Psoas muscle (tissue), 8 donors: ENCODE results near the gene GJA1. TPM values are rescaled to one million over a fixed set of nuclear protein-coding genes. Genes with fewer than 3 reads are reported as not detected.

ENCODE experiments used
- ATAC-seq, 4 donors: fragments of 200-7000 bp; cut with Tn5 transposase; one replicate each; pipeline ENCODE4 v1.9.1; 2020; ENCODE audit warnings: moderate library complexity in 3 of 4, mild to moderate bottlenecking in 2 of 4
- DNase-seq, 2 donors: peaks; one replicate each; pipeline ENCODE4 v3.0.0-alpha.2; 2020
- H3K27ac ChIP-seq: fragments of 200-600 bp; one replicate; pipeline ENCODE4 v1.8.0; 2022
- H3K27me3 ChIP-seq, 3 donors: fragments of 200-600 bp in 1 of 3; one replicate each; pipeline versions ENCODE4 v1.6.1 to v1.8.0; 2013 to 2022; ENCODE audit warnings: low read length in 2 of 3, mild to moderate bottlenecking in 2 of 3, moderate library complexity in 1 of 3; ENCODE audit not compliant: insufficient read depth in 3 of 3
- H3K36me3 ChIP-seq, 2 donors: fragments of 200-600 bp in 1 of 2; one replicate each; pipeline versions ENCODE4 v1.6.1 to v1.8.0; 2013 to 2022; ENCODE audit warnings: low read depth in 1 of 2, mild to moderate bottlenecking in 1 of 2, moderate library complexity in 1 of 2; ENCODE audit not compliant: insufficient read depth in 1 of 2
- H3K4me1 ChIP-seq: fragments of 200-600 bp; one replicate; pipeline ENCODE4 v1.8.0; 2022
- H3K4me3 ChIP-seq: fragments of 200-600 bp; one replicate; pipeline ENCODE4 v1.8.0; 2022; ENCODE audit warnings: mild to moderate bottlenecking
- H3K9me3 ChIP-seq: fragments of 200-600 bp; one replicate; pipeline ENCODE4 v1.8.0; 2022
- WGBS, 3 donors: extraction: QIAGEN DNeasy Blood & Tissue Kit; methylation state at CpG; one replicate each; pipeline versions ENCODE4 v1.1.6 to v1.1.7; 2013; 5-methylcytosine and 5-hydroxymethylcytosine counted together
- intact Hi-C, 2 donors: fragments of 100-400 bp; cut with DNase I; formaldehyde crosslinking; loops; one replicate each; pipeline versions ENCODE4 v1.11.0 to v1.14.2; 2022
- polyA plus RNA-seq, 3 donors: library from polyadenylated mRNA; stranded (reverse); fragments of 200-250 nt; gene quantifications; one replicate each; pipeline ENCODE4 v1.2.3, GENCODE V29; 2013
- total RNA-seq, 4 donors: library from RNA; stranded (reverse); fragmentation: NEBNext Ultra II Directional in 2 of 4; extraction: Animal tissue kit (Norgen Biotek cat#: 25700) in 2 of 4; gene quantifications; one replicate each; pipeline versions ENCODE4 v1.2.1 to v1.2.4, GENCODE V29; 2021 to 2023
- TF ChIP-seq, protein P1 (sequence below): fragments of 200-600 bp; IDR thresholded peaks from one replicate; pipeline ENCODE4 v1.8.0; 2022; ENCODE audit warnings: antibody characterized with exemption
- donor health status: healthy with polysubstance abuse.
- donor health status: DM: no; HTN: no; CAD: no; lungs with moderate emphysema.
- donor health status: Bipolar disorder and iron deficiency.
- donor health status: healthy.
- donor health status: DM: yes; HTN: yes; CAD: no.
- donor health status: DM: no; HTN: no; CAD: no.
- donor health status: DM: no; HTN: no; CAD: no.
- donor health status: DM: yes; HTN: yes; CAD: no.

GJA1 gene
- total and polyA plus RNA-seq, 7 donors: 5.8 to 20.2 (median 9.8) TPM

DNA sequence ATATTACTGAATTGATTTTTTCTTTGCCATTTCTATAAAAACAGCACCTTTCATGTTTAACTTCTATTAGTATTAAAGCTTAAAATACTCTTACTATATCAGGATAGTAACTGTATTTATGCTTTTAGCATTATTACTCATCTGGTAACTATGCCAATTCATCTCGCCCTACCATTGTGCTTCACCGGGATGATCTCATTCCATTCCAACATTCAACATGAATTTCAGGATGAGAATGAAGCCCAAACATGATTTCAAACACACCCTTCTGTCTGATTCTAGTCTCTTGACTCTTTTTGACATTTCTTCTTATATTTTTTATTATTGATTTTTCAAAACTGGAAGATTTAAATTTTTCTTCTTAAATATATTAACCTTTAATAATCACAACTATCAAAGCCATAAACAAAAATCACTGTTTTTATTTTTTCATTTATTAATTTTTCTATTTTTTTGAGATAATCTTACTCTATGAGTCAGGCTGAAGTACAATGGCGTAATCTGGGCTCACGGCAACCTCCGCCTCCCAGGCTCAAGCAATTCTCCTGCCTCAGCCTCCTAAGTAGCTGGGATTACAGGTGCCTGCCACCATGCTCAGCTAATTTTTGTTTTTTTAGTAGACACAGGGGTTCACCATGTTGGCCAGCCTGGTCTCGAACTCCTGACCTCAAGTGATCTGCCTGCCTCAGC, 46.7 kb downstream of the GJA1 start:
- ATAC-seq (no peak), DNase-seq (no peak)
- H3K4me1 ChIP-seq: no peaks in the 10 kb centered on the region
- no peak overlapping the region for H3K27ac ChIP-seq
- no peak overlapping the region for H3K4me3 ChIP-seq
- TF ChIP-seq, protein P1, sequence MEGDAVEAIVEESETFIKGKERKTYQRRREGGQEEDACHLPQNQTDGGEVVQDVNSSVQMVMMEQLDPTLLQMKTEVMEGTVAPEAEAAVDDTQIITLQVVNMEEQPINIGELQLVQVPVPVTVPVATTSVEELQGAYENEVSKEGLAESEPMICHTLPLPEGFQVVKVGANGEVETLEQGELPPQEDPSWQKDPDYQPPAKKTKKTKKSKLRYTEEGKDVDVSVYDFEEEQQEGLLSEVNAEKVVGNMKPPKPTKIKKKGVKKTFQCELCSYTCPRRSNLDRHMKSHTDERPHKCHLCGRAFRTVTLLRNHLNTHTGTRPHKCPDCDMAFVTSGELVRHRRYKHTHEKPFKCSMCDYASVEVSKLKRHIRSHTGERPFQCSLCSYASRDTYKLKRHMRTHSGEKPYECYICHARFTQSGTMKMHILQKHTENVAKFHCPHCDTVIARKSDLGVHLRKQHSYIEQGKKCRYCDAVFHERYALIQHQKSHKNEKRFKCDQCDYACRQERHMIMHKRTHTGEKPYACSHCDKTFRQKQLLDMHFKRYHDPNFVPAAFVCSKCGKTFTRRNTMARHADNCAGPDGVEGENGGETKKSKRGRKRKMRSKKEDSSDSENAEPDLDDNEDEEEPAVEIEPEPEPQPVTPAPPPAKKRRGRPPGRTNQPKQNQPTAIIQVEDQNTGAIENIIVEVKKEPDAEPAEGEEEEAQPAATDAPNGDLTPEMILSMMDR: no peak
- H3K27me3 ChIP-seq: no peaks in the 10 kb centered on the region
- intact Hi-C loops: no loop called here
- no peaks in the 10 kb centered on the region for H3K36me3 ChIP-seq
- H3K9me3 ChIP-seq: no peaks in the 10 kb centered on the region
- 73 to 78% (median 75%) methylated on average over 6 of the region's 6 CpGs for WGBS, 3 donors

DNA sequence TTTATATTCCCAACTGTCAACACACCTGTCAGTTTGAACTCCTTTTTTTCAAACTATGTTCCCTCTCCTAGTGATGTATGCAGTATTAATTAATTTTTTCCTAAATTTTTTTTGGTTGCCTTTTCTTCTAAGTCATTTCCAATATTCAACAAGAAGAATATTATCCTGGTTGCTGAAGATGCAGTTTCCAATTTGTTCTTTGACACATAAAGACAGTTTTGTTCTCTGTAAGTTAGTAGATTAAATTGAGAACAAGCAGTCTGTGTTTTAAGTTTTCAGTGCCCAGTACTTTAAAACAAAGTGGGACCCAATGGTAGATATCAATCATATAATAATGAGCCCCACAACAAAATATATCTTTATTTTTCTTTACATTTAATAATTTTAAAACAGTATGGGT, 47.3 kb downstream of the GJA1 start:
- TF ChIP-seq, protein P1: no peak
- ATAC-seq (no peak), DNase-seq (no peak)
- Histone ChIP-seq H3K9me3 (no peaks in the 10 kb centered on the region), H3K36me3 (no peaks in the 10 kb centered on the region), H3K27me3 (no peaks in the 10 kb centered on the region), H3K4me1 (no peaks in the 10 kb centered on the region), H3K27ac (no peak overlapping the region), H3K4me3 (no peak overlapping the region)
- intact Hi-C loops: no loop called here

DNA sequence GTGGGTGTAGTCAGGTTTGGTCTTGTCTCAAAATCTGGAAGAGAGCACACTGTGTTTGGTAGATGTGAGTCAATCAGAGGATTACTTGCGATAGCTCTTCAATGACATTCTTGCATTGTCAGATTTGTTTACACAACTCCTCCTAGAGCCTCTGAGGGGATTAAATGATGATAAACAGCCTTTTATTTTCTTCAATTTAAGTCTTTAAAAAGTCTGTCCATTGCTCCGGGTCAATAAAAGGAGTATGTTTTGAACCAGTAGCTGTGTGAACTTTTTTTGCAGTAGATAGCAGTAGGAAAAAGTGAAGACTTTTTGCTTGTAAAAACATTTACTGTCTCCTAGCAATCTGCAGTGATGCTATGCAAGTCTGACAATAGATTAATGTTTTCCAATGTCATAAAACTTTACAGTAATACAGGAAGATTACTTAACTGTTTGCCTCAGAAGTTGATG, 49.9 kb downstream of the GJA1 start:
- TF ChIP-seq, protein P1: no peak
- Histone ChIP-seq H3K27ac (no peak overlapping the region), H3K36me3 (no peaks in the 10 kb centered on the region), H3K4me1 (no peaks in the 10 kb centered on the region), H3K9me3 (no peaks in the 10 kb centered on the region), H3K4me3 (no peak overlapping the region), H3K27me3 (no peaks in the 10 kb centered on the region)
- intact Hi-C loops: no loop called here
- DNase-seq (no peak), ATAC-seq (no peak)
- WGBS, 3 donors: 44 to 47% (median 46%) methylated on average over 2 of the region's 2 CpGs

DNA sequence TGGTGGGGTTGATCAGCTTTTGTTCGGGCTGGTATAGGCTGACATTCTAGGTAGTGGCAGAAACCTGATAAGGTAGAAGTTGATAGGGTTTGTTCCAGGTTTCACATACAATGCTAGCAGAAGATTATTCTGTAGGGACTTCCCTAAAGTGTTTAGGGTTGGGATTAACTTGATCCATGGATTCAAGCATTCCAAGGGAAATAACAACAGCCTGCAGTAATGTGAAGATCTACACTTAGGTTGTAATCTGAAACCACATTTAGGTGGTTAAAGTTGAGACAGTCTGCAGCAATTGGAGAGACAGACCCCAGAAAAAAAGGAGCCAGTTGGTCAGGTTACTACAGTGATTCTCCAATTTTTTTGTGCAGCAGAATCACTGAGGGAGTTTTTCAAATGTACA, 56.1 kb downstream of the GJA1 start:
- Histone ChIP-seq H3K9me3 (no peaks in the 10 kb centered on the region), H3K4me3 (no peak overlapping the region), H3K27me3 (no peaks in the 10 kb centered on the region), H3K36me3 (no peaks in the 10 kb centered on the region), H3K4me1 (no peaks in the 10 kb centered on the region), H3K27ac (no peak overlapping the region)
- WGBS, 3 donors: 44 to 57% (median 52%) methylated on average over 1 of the region's 1 CpG
- intact Hi-C loops: no loop called here
- DNase-seq (no peak), ATAC-seq (no peak)
- TF ChIP-seq, protein P1: no peak

DNA sequence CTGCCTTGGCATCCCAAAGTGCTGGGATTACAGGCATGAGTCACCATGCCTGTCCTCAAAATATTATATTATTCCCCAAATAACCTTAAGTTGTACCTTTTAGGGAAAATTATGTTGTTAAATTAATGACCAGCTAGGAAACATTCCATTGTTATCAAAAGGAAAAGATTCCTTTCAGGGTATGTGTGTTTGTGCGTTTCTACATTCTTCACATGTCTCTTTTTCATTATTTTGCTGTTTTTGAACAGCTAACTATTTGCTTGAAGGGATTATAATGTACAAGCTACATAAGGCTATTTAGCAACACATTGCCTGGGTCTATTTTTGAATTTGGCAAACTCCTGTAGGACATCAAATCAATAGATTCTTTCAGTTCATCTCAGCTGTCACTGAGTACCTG, 57.1 kb downstream of the GJA1 start:
- Histone ChIP-seq H3K4me3 (no peak overlapping the region), H3K4me1 (no peaks in the 10 kb centered on the region), H3K36me3 (no peaks in the 10 kb centered on the region), H3K9me3 (no peaks in the 10 kb centered on the region), H3K27me3 (no peaks in the 10 kb centered on the region), H3K27ac (no peak overlapping the region)
- DNase-seq (no peak), ATAC-seq (no peak)
- intact Hi-C loops: no loop called here
- TF ChIP-seq, protein P1: no peak
- 89 to 94% (median 89%) methylated on average over 1 of the region's 1 CpG for WGBS, 3 donors
